ENCODE data around the gene TMEM245.
A peak's percentile ranks its signal among the peaks of the same experiment; 100 is the strongest.

Gene TMEM245

GRCh38 chr9:109026306-109026705 is 93.4 kb downstream of the TMEM245 start:
- no peak for DNase-seq (ENCODE audit: low read depth in 2 of 2)

GRCh38 chr9:109022873-109023272 is 96.9 kb downstream of the TMEM245 start:
- DNase-seq (ENCODE audit: low read depth in 2 of 2): no peak

GRCh38 chr9:109020581-109021511 is 98.9 kb downstream of the TMEM245 start:
- DNase-seq (ENCODE audit: low read depth in 2 of 2): no peak

- no peak for DNase-seq (ENCODE audit: low read depth in 2 of 2)
These were observed 99.6 kb downstream of the TMEM245 start for GRCh38 chr9:109020113-109020512.

- DNase-seq (ENCODE audit: low read depth in 2 of 2): no peak
These were observed 100.3 kb downstream of the TMEM245 start for GRCh38 chr9:109019420-109019819.

- DNase-seq (ENCODE audit: low read depth in 2 of 2): no peak
These were observed 102.3 kb downstream of the TMEM245 start for GRCh38 chr9:109017493-109017892.

- DNase-seq (ENCODE audit: low read depth in 2 of 2): no peak
These were observed 102.7 kb downstream of the TMEM245 start for GRCh38 chr9:109017061-109017460.

- no peak for DNase-seq (ENCODE audit: low read depth in 2 of 2)
These were observed 103.6 kb downstream of the TMEM245 start for GRCh38 chr9:109016132-109016531.

- DNase-seq (ENCODE audit: low read depth in 2 of 2): no peak
These were observed 105.0 kb downstream of the TMEM245 start for GRCh38 chr9:109014608-109015280.

GRCh38 chr9:109013679-109014607 is 105.8 kb downstream of the TMEM245 start:
- no peak for DNase-seq (ENCODE audit: low read depth in 2 of 2)

GRCh38 chr9:109012876-109013678 is 106.7 kb downstream of the TMEM245 start, which contains the start of gene CTNNAL1:
TSS of gene CTNNAL1 (minus strand) at chr9:109013499. CDS start at chr9:109013442, 57 bp downstream.
- DNase-seq (ENCODE audit: low read depth in 2 of 2): peak; percentile 66 to 87

GRCh38 chr9:109012009-109012875 is 107.5 kb downstream of the TMEM245 start:
- peak; percentile 22 to 31 for DNase-seq (ENCODE audit: low read depth in 2 of 2)

GRCh38 chr9:109011231-109011671 is 108.5 kb downstream of the TMEM245 start:
- no peak for DNase-seq (ENCODE audit: low read depth in 2 of 2)

GRCh38 chr9:109010746-109011145 is 109.0 kb downstream of the TMEM245 start:
- peak; percentile 31 to 38 for DNase-seq (ENCODE audit: low read depth in 2 of 2)

GRCh38 chr9:109005678-109006077 is 114.1 kb downstream of the TMEM245 start:
- no peak for DNase-seq (ENCODE audit: low read depth in 2 of 2)

GRCh38 chr9:109003116-109003515 is 116.6 kb downstream of the TMEM245 start:
- DNase-seq (ENCODE audit: low read depth in 2 of 2): no peak

GRCh38 chr9:109002141-109002540 is 117.6 kb downstream of the TMEM245 start:
- DNase-seq (ENCODE audit: low read depth in 2 of 2): no peak

GRCh38 chr9:109001275-109001676 is 118.5 kb downstream of the TMEM245 start:
- DNase-seq (ENCODE audit: low read depth in 2 of 2): no peak

- no peak for DNase-seq (ENCODE audit: low read depth in 2 of 2)
These were observed 122.6 kb downstream of the TMEM245 start for GRCh38 chr9:108997112-108997511.

- no peak for DNase-seq (ENCODE audit: low read depth in 2 of 2)
These were observed 123.1 kb downstream of the TMEM245 start for GRCh38 chr9:108996643-108997042.
